GM19043 (cell line): ENCODE measurements around the gene NRXN3.

Experiments
- ATAC-seq: cut with Tn5 transposase; IDR thresholded peaks from one replicate; pipeline ENCODE4 v1.9.1; 2021; ENCODE audit warnings: low read depth; ENCODE audit not compliant: unreplicated experiment

NRXN3 gene

DNA sequence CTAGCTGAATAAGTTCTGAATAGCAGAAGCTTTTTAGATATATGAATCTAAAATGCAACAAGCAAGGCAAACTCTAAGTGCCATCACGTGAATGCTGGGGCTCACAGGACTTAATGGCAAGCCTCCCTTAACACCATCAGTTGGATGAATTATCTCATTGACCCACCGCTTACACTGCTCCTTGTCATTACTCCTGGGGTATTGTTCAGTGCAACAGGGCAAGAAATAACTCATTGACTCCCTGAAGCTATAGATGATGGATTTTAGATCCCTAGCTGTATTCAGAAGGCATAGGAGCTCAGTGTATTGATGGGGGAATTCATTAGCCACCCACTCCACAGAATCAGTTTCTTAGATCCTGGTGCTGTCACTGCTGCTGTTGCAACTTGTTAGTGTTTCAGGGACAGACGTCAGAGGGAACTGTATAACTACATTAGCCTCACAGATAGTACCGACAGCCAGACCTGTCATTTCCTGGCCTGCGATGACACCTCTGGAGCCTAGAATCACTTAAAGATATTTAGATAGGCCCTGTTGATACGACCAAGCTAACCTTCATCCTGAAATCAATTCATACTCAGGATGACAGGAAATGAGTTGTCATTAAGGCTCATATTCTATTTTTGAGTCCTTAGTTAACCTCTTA is 1305.8 kb downstream of the NRXN3 start:
- ATAC-seq, result no peak

DNA sequence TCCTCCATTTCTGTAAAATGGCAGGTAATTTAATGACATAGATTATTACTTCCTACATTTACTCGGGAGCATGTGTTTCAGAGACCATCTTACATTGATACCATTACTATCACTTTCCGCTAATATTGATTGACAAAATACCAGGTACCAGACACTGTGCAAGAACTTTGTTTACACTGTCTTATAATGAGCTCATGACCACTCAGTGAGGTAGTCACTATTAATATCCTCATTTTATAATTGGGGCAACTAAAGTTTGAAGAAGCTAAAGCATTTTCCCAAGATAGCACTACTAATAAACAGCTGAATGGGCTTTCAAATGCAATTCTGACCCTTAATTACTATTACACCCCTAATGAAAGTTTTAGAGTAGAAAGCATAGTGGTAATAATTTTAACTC is 1306.4 kb downstream of the NRXN3 start:
- ATAC-seq, result no peak

DNA sequence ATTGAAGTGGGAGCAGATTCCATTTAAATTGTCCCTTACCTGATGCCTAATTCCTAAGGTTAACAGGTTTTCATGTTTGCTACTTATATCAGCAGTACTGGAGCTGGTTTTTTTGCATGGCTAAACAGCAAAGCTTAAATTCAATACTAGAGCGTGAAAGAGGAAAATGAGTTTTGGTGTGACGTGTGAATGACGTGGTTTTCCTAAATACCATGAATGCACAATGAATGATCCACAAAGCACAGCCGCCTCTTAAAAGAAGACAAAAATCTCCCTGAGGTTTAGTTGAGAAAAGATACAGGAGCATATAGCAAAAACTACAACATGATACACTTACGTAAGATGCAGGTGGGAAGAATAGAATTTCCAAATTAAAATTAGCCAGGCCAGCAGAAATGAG is 1310.0 kb downstream of the NRXN3 start:
- no peak for ATAC-seq

DNA sequence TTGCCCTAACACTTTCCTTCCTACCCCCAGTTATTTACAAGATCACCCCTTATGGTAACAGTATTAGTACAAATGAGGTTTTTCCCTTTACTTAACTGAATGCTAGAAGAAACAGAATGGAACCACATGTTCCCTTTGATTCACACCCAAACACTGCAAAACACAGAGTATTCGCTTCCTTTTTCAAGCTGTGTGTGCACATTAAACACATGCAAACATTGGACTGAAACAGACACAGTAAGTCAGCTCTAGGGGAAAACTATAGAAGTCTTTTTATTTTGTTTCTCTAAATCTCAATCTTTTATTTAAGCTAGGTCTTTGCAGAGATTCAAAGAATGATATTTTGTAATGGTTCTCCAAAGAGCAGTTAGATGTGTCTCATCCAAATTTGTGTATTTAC is 1312.7 kb downstream of the NRXN3 start:
- no peak for ATAC-seq

DNA sequence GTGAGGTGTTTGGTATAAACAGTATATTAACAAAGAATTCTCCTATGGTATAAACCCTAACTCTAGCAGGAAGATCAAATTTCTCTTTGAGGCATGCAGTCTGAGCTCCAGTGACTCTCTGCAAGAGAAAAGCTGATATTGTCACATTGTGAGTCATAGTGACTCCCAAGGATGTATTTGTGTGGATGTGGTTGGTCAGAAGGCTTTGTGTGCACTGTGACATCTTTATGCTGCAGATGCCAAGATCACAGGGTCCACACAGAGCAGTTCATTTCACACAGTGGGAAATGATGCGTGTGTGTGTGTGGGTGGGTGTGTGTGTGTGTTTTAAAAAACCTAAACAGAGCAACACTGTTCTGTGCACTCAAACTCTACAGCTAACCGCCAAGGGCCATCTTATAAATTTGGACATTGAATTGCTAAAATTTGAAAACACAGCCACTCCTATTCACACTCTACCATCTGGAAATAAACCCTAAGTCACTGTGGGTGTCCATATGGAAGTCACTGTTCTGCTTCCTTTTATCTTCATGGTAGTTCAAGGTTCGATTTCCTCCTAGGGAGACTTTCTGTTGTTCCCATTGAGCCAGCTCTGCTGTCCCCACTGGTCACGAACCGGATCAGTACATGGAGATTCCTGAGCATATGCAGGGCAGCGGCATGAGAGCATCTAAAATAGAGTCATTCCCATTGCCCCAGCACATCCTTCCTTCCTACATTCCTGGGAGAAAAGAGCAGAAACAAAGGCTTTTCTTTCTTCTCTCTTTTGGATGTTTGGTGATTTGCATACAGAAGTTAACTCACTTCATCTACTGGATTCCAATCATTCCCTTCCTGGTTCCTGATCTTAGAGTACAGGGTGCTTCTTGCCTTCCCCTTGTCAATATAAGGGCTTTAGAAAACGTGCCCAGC is 1313.6 kb downstream of the NRXN3 start:
- ATAC-seq, result no peak

- ATAC-seq, result no peak
Observed at GRCh38 chr14:79487632-79488031, 1317.5 kb downstream of the NRXN3 start.

- ATAC-seq, result no peak
Observed at GRCh38 chr14:79491161-79491560, 1321.0 kb downstream of the NRXN3 start.

DNA sequence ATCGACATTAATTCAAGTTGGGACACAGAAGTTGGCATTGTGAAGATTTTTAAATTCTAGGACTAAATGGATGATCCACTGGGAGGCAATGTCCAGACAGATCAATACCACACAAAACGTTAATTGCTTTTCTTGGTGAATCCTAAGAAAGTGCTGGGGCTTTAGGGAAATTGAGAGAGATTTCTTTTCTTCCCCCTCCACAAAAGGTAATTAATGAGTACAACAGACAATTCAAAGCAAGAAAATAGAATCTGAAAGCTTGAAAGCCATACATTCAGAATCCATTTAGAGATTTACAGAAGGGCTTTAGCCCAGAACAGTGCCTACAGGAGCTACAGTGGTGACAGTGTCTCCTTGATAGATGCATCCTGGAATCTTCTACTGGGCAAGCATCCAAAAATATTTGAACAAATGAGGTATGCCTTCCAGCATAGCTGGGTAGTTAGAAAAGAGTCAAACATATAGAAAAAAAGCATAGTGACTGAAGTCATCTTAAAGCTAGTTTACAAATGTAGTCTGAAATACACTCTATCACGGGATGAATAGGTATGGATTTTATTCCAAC is 1323.0 kb downstream of the NRXN3 start:
- no peak for ATAC-seq

DNA sequence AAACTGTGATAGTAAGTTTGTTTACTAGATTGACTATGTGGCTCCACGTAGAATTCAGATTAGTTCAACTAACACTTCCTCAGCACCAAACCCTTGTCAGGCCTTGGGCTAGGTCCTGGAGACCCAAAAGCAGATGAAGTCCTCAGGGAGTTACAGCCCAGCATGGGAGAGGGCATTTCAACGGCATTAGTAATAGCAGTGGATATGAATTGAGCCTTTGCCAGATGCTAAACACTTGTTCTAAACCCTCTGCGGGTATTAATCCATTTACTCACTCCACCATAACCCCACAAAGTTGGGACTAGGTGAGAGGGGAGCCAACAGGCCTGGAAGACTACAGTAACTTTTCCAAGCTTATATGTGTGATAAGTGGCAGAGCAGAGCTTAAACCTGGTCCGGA is 1326.5 kb downstream of the NRXN3 start:
- no peak for ATAC-seq

DNA sequence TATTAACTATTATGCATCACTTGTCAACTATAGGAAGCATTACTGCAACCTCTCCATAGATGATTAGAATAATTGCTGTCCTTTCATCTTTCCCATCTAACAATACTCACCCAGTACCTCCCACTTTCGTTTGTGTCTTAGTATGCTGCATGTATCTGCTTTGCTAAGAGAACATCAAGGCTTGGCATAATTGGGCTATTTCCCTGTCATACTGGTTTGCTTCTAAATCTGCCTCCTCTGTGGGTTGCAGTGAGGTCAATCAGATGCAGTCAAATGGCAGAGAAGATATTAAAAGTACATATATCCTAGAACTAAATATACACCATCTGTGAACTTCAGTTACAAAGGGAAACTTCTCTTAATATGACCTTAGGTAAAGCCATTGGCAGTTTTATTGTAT is 1330.3 kb downstream of the NRXN3 start:
- ATAC-seq, result no peak

- ATAC-seq, result no peak
Observed at GRCh38 chr14:79502136-79502750, 1332.1 kb downstream of the NRXN3 start.

DNA sequence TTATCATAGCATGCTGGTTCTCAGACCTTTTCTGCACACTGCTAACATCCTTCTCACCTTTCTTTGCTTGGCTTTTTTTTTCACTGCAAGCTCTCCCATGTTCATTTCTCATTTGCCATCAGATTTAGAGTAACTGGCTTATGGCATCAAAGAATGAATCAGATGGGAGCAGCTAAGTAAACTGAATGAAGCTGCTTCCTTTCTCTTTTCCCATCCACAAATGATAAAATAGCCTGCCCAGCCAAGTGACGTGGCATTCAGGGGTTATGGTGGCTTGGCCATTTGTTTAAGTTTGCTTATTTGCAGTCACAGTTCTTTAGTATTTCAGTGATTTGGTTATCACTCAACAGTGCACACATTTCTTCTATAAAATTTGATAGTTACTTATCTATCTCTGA is 1332.6 kb downstream of the NRXN3 start:
- ATAC-seq, result no peak

DNA sequence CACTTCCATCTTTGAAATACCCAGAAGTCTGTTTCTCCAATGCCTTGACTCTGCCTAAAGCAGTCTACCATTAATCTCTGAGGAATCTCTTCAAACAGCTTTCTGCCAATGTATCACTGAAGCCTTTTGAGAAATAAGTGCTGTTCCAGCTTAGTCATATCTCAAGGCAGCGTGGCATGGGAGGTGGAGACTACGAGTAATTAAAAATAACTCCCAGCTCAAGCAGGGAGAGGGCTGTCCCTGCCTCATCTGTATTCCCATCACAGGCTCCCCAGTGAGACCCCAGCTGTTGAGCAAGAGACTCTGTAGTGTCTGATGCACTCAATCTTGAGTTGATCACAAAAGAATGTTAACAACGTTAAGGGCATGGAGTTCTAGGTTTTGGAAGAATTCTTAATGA is 1340.5 kb downstream of the NRXN3 start:
- no peak for ATAC-seq

DNA sequence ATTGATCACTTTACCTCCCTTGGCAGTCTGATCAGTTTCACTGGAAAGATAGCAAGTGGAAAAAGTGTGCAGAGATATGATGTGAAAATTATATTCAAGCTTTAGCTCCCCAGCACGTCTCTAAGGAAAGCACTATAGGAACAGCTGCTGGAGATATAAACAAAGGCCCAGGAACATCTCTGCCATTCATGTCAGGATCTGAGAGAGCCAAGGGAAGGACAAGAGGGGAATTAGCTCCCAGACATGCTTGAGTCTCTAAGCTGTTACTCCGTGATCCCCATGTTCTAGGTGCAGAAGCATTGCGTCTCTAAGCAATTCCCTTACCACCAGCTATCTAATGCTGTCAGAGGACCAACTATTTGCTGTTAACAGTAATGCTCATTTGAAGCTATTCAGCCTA is 1341.0 kb downstream of the NRXN3 start:
- no peak for ATAC-seq

DNA sequence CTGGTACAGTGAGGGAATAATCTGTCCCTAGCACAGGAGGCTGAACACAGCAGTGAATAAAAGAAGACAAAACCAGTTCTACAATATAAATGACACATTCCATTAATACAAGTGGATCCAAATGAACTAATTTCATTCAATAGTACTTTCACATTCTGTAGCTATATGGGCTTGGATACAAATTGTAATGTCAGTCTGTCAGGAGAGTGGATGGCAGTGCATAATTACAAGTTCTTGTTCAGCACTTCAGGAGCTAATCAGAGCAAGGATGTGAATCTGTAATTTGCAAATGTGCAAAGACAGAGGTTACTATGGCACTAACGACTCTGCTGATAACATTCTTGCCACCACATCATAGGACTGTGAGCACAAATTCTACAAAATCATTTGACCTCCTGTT is 1343.3 kb downstream of the NRXN3 start:
- ATAC-seq, result no peak

DNA sequence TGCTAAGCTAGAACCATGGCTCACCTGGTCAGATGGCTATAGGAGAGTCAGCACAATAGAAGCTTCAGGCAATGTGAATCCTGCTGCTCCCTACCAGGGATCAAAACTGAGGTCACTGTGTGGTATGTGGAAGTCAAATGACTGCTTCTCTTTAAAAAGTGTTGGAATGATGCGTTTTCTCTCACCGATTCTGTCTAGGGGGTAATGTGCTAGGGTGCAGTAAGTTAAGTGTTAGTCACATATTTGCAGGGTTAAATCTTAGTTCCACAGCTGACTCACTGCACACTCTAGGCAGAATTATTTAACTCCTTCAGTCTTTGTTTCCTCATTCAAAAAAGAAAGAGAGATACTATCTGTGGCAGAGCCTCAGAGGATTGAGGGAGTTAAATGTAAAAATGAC is 1344.5 kb downstream of the NRXN3 start:
- no peak for ATAC-seq

DNA sequence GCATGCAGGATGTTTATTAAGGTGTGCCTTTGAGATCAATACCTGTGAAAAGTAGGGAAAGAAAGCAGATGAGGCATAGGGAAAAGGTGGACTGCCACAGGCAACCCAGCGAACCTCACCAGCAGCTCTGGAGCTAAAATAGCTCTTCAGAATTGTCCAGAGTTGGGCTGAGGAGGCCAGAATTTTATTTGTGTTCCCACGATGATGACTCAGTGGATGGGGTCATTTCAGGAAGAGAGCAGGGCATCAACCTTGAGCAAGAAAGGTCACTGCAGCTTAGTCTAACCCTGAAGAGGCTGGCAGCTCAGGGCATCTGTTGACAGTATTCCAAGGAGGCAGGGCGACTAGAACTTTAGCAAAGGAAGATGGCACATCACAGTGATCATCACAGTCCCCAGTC is 1345.0 kb downstream of the NRXN3 start:
- no peak for ATAC-seq

GRCh38 chr14:79516009-79516408 is 1345.8 kb downstream of the NRXN3 start:
- ATAC-seq, result no peak

GRCh38 chr14:79525416-79525815 is 1355.2 kb downstream of the NRXN3 start:
- no peak for ATAC-seq

GRCh38 chr14:79528828-79529416 is 1358.7 kb downstream of the NRXN3 start:
- ATAC-seq, result no peak

GRCh38 chr14:79530555-79530954 is 1360.4 kb downstream of the NRXN3 start:
- ATAC-seq, result no peak
